GM19395 (cell line): ENCODE results near the gene PRKCA.

Experiments used
- ATAC-seq: cut with Tn5 transposase; IDR thresholded peaks from one replicate; pipeline ENCODE4 v1.9.1; 2021; ENCODE audit warnings: mild to moderate bottlenecking, moderate library complexity; ENCODE audit not compliant: unreplicated experiment

The PRKCA gene

DNA sequence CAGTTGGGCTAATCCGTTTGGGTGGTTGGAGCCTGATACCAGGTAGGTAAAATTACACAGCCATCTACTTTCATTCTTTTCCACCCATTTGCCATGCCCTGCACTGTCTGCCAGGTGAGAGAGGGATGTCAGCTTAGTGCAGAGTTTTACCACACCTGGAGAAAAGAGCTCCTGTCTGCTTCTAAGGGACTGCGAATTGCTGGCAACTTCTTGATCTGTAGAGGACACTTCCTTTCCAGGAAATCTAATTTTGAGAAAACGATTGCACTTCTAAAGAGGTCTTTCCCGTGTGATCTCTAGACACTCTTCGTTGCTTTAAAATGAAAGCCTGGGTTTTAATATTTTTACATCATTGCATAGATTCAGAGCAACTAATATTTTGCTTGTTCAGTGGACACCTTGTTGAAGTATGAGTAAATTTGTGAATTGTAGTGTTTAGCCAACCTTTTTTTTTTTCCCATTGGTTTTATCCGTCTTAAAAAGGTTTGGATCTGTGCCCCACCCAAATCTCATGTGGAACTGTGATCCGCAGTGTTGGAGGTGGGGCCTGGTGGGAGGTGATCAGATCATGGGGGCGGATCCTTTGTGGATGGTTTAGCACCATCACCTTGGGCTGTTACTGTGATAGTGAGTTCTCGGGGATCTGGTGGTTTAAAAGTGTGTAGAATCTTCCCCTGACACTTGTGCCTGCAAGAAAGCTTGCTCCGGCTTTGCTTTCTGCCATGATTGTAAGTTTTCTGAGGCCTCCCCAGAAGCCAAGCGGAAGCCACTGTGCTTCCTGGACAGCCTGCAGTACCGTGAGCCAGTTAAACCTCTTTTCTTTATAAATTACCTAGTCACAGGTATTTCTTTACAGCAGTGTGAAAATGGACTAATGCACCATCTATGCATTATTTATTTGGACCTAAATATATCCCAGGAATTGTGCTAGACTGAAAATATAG lies 104.6 kb downstream of the PRKCA start:
- ATAC-seq: no peak

DNA sequence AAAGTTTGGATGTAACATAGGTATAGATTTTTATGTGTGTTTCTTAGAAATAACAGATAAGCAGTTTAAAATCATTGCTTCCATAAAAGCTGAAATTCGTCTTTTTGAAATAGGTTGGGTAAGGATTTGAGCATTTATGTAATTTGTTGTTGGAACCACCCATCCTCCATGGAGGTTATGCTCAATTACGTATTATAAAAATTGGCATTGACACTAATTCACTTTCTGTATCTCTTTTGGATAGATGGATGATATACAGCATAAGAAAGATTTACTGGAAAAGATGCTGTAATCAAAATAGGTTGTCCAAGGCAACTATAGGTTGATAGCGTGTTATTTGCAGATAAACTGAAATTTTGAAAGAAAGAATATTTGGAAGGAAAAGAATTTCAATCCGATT lies 105.5 kb downstream of the PRKCA start:
- ATAC-seq: no peak

DNA sequence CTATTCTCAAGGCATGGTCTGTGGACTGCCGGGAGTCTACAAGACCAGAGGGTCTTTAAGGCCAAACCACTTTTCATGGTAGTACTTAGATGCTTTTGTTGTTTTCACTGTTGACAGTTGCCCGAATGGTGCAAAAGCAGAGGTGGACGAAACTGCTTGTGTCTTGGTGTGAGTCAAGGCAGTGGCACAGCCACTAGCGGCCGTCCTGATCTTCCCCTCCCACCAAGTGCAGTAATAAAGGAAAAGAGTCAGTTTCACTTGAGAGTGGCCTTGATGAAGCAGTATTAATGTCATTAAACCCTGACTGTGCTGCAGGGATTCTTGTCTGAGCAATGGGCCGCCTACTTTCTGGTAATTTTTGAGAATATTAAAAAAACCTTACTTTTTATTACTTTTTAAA lies 109.1 kb downstream of the PRKCA start:
- ATAC-seq: no peak

- no peak for ATAC-seq
Measured at GRCh38 chr17:66412857-66413558, 110.6 kb downstream of the PRKCA start.

GRCh38 chr17:66413559-66414520 lies 111.4 kb downstream of the PRKCA start:
- no peak for ATAC-seq

DNA sequence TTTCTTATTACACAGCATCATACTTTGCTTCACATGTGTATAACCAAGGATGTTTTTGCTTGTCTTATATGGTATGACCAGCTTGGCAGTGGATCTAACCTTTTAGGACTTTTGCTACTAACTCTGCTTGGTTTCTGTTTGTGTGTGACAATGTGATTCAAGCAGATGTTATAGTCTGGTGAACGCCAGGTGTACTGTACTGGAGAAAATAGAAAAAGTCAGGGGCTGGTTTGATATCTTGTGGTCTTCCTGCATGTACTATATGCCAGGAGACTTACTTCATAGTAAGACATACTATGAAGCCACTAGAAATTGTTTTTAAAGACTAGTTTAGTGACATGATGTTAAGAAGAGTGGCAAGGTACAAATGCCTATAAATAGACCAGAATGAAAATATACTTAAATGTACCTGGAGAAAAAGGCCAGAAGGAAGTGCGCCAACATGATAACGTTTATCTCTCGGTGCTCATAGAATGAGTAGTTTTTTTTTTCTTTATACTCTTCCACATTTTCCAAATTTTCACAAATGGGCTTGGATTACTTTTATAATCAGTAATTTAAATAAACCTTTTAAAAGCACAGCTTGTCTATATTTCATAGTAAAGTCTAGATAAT lies 112.3 kb downstream of the PRKCA start:
- ATAC-seq: no peak

DNA sequence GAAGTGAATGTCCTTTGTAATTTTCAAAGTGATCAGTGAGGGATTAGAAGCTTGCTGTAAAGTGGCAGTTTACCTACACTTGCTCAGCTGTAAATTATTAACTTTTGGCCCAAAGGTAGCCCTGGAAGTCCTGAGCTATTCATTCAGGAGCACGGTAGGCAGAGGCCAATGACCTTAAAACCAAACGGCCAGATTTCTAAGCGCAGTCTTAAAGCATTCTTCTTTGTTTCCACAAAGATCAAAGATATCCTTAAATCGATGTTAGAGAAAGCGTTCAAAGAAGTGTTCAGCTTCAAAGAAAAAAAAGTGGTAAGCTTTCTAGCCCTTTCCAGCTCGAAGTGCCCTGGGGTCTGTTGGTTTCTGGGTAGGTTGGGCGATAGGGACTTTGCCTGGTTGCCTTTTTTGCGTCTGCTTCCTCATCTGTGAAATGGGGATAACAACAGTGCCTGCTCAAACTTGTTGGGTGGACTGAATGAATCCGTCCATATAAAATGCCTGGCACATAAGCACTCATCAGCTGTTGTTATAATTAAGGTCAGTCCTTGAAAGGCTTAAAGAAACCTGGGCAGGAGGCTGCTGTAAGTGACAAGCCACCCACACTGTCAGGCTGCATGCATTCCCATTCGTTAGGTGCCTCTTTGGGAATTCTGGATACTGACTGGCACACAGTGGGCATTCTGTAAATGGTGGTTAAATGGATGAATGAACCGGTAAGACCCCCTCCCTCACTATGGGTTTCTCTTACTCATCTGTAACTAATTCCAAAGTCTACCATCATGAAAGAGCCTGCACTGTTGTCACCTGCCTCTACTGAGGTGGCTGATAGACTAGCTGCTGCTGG lies 113.2 kb downstream of the PRKCA start:
- no peak for ATAC-seq

DNA sequence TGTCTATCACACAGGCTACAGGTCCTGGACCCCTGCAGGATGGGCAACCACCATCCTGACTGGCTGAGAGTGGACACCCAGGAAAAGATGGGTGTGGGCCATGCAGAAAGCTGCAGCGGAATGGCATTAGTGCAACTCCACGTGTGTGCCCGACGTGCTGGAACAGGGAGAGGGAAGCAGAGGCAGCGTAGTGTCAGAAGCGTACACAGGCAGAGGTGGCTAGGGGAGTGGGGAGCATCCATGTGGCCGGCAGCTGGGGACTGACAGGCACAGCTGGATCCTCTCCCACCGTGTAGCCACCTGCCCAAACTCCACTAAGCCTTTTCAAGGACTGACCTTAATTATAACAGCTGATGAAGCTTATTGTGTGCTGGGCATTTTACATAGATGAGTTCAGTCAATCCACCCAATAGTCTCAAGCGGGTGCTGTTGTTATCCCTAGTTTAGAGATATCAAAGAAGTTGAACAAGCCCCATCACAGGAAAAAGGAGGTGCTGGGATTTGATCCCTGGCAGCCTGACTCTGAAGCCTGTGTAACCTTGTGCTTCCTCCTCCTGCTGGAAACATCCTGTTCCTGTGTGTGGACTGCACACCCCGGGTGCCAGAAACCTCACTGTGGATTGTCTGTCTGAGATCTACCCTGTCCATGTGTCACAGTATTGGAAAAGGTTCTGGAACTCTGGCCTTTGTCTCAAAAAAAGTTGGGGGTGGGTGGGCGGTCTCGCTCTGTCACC lies 114.0 kb downstream of the PRKCA start:
- ATAC-seq: no peak

DNA sequence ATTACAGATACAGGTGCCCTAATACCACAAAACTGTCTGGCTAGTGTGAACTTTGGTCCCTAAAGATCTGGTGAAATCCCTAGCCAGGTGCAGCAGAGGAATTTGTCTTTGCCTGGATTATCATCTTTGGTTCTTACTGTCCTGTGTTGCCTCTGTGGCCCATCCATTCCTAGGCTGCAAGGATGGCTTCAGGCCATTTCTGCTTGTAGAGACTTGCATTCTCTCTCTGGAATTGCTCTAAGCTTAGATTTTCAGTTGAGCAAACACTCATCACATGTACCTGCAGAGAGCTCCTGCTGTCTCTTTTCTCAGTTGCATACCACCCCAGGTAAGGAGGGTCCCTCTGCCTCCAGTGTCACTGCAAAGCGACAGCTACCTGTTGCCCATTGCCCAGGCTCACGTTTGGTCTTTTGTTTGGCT lies 114.9 kb downstream of the PRKCA start:
- no peak for ATAC-seq

- no peak for ATAC-seq
Measured at GRCh38 chr17:66420961-66421371, 118.6 kb downstream of the PRKCA start.

DNA sequence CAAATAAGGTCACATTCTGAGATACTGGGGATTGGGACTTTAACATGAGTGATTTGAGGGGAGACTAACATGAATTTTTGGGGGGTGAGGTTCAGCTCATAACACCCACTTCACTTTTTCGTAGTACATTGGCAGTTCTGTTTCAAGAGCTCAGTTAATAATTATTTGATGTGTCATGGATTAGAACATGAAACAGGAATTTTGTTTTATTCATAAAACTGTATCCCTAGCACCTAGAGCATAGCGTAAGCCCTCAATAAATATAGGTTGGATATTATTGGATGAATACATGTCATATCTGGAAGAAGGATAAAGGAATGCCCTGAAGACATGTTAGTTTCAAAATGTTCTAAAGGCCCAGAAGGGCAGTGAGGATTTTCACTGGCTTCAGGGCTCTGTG lies 119.8 kb downstream of the PRKCA start:
- no peak for ATAC-seq

- no peak for ATAC-seq
Measured at GRCh38 chr17:66423056-66423955, 120.9 kb downstream of the PRKCA start.

GRCh38 chr17:66425756-66426396 lies 123.5 kb downstream of the PRKCA start:
- ATAC-seq: no peak

DNA sequence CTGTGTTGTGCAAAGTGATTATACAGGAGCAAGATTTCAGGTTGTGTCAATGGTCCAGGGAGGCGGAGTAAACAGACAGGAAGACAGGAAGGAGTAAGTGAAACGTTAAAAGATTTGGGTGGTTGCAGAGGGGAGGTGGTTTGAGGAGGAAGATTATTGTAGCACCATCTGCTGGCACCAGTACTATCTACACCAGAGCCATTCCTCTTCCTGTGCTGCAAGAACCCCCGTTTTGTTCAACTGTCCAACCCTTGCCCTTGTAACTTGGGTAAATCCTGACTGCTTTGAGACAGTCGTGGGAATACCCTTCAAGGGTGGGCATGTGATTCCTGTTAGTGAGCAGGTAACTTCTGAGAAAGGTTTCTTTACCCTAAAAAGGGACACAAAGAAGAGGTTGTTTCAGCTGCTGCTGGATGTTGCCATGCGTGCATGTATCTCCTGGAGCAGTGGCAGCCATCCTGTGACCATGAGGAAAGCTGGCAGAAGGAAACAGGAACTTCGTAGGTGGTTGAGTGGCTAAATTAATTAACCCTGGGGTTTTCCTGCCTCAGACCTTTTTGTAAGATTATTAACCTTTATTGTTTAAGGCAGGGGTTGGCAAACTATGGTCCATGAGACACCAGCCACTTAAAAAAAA lies 124.1 kb downstream of the PRKCA start:
- ATAC-seq: no peak

DNA sequence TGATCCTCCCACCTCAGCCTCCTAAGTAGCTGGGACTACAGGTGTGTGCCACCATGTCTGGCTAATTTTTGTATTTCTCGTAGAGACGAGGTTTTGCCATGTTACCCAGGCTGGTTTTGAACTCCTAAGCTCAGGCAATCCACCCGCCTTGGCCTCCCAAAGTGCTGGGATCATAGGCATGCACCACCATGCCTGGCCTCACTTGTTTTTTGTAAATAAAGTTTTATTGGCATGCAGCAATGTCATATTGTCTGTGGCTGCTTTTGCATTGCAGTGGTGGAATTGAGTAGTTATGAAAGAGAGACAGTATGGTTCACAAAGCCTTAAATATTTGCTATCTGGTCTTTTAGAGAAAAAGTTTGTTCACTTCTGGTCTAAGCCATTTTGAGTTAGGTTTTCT lies 124.7 kb downstream of the PRKCA start:
- ATAC-seq: no peak

GRCh38 chr17:66429680-66430079 lies 127.3 kb downstream of the PRKCA start:
- ATAC-seq: no peak
